DND-41 (cell line): Measurements from ENCODE around the gene DENND5B.
"Not testable (repeated sequence)": the region's sequence is repeated elsewhere in the genome, so short reads cannot be mapped to it uniquely, and the experiment has no call there.

Experiments used
- ATAC-seq: fragments of 200-7000 bp; cut with Tn5 transposase; 3 replicates; pipeline ENCODE4 v1.9.1; 2021; ENCODE audit warnings: low read depth; ENCODE audit not compliant: insufficient read depth
- DNase-seq: peaks from one replicate; pipeline ENCODE4 v3.0.0-alpha.2; 2020
- H2AFZ ChIP-seq: 2 replicates; pipeline ENCODE4 v1.6.0; 2012; ENCODE audit warnings: low read depth, low read length
- H3K27ac ChIP-seq: 2 replicates; pipeline ENCODE4 v1.5.1; 2012; ENCODE audit warnings: low read length, inconsistent platforms
- H3K27me3 ChIP-seq: fragments of 200-600 bp; sonication (generic); 2 replicates; pipeline ENCODE4 v1.6.0; 2012; ENCODE audit warnings: low read length, mild to moderate bottlenecking, inconsistent platforms; ENCODE audit not compliant: insufficient read depth, poor library complexity
- H3K36me3 ChIP-seq: 2 replicates; pipeline ENCODE4 v1.5.1; 2012; ENCODE audit warnings: low read length, inconsistent platforms; ENCODE audit not compliant: insufficient read depth
- H3K4me1 ChIP-seq: 2 replicates; pipeline ENCODE4 v1.5.1; 2012; ENCODE audit warnings: mild to moderate bottlenecking, low read length; ENCODE audit not compliant: insufficient read depth
- H3K4me2 ChIP-seq: 2 replicates; pipeline ENCODE4 v1.6.0; 2012; ENCODE audit warnings: mild to moderate bottlenecking, moderate library complexity, low read length, inconsistent platforms; ENCODE audit not compliant: insufficient read depth
- H3K4me3 ChIP-seq, 2 experiments: fragments of 200-600 bp in 1 of 2; shearing (Covaris generic) in 1 of 2; 2 replicates each; pipeline ENCODE4 v1.5.1; 2012 to 2016; ENCODE audit warnings: inconsistent platforms in 2 of 2, low read length in 2 of 2, mild to moderate bottlenecking in 2 of 2, low read depth in 1 of 2, moderate library complexity in 1 of 2
- H3K79me2 ChIP-seq: 2 replicates; pipeline ENCODE4 v1.6.0; 2012; ENCODE audit warnings: low read length, inconsistent platforms; ENCODE audit not compliant: insufficient read depth
- H3K9ac ChIP-seq: 2 replicates; pipeline ENCODE4 v1.6.0; 2012; ENCODE audit warnings: low read depth, mild to moderate bottlenecking, inconsistent platforms, low read length, moderate library complexity
- H3K9me3 ChIP-seq: 2 replicates; pipeline ENCODE4 v1.5.1; 2012; ENCODE audit warnings: low read length, moderate library complexity, mild to moderate bottlenecking, inconsistent platforms; ENCODE audit not compliant: insufficient read depth, severe bottlenecking
- H4K20me1 ChIP-seq: 2 replicates; pipeline ENCODE4 v1.6.0; 2012; ENCODE audit warnings: low read length; ENCODE audit not compliant: insufficient read depth
- CTCF ChIP-seq: IDR thresholded peaks from 2 replicates; pipeline ENCODE4 v1.5.1; 2012; ENCODE audit warnings: borderline replicate concordance, low read length, moderate library complexity, mild to moderate bottlenecking; ENCODE audit not compliant: poor library complexity, severe bottlenecking; ENCODE audit errors: extremely low read depth
- EZH2 ChIP-seq: IDR thresholded peaks from 3 replicates; pipeline ENCODE4 v1.6.1; 2012; ENCODE audit warnings: borderline replicate concordance, low read depth, mild to moderate bottlenecking, moderate library complexity, low read length, inconsistent platforms; ENCODE audit not compliant: severe bottlenecking

Gene DENND5B

GRCh38 chr12:31506515-31507306, 84.2 kb downstream of the DENND5B start:
- H3K27me3 ChIP-seq, result no peaks in the 10 kb centered on the region
- no peak for ATAC-seq
- no peak overlapping the region for H3K4me3 ChIP-seq
- no peak overlapping the region for H2AFZ ChIP-seq
- no peak overlapping the region for H3K27ac ChIP-seq
- no peaks in the 10 kb centered on the region for H3K36me3 ChIP-seq
- no peak overlapping the region for H3K4me2 ChIP-seq
- no peaks in the 10 kb centered on the region for H4K20me1 ChIP-seq
- no peaks in the 10 kb centered on the region for H3K79me2 ChIP-seq
- TF ChIP-seq EZH2, result no peak
- TF ChIP-seq CTCF, result no peak
- no peak for DNase-seq
- H3K4me1 ChIP-seq, result no peaks in the 10 kb centered on the region
- no peak overlapping the region for H3K9ac ChIP-seq
- no peaks in the 10 kb centered on the region for H3K9me3 ChIP-seq

- H3K4me3 ChIP-seq, result no peak overlapping the region
- H4K20me1 ChIP-seq, result no peaks in the 10 kb centered on the region
- no peak for TF ChIP-seq CTCF
- no peak for TF ChIP-seq EZH2
- no peaks in the 10 kb centered on the region for H3K36me3 ChIP-seq
- H2AFZ ChIP-seq, result no peak overlapping the region
- H3K9me3 ChIP-seq, result no peaks in the 10 kb centered on the region
- ATAC-seq (no peak), DNase-seq (no peak)
- H3K9ac ChIP-seq, result no peak overlapping the region
- no peak overlapping the region for H3K27ac ChIP-seq
- no peak overlapping the region for H3K4me2 ChIP-seq
- H3K27me3 ChIP-seq, result no peaks in the 10 kb centered on the region
- H3K79me2 ChIP-seq, result no peaks in the 10 kb centered on the region
- no peaks in the 10 kb centered on the region for H3K4me1 ChIP-seq
Observed at GRCh38 chr12:31504625-31505222, 86.2 kb downstream of the DENND5B start.

- not testable (repeated sequence) for H3K9ac ChIP-seq, H2AFZ ChIP-seq, H3K9me3 ChIP-seq, H3K27me3 ChIP-seq, H3K27ac ChIP-seq, ATAC-seq, H3K4me2 ChIP-seq, DNase-seq, H3K36me3 ChIP-seq, H4K20me1 ChIP-seq, H3K79me2 ChIP-seq, H3K4me3 ChIP-seq, H3K4me1 ChIP-seq
Observed at GRCh38 chr12:31501014-31501413, 89.9 kb downstream of the DENND5B start.

- DNase-seq, result no peak
- Histone ChIP-seq H3K27ac (no peak overlapping the region), H3K79me2 (no peaks in the 10 kb centered on the region)
Observed at GRCh38 chr12:31499567-31499966, 91.4 kb downstream of the DENND5B start.

More at GRCh38 chr12:31499567-31499966, 91.4 kb downstream of the DENND5B start:
- Histone ChIP-seq H3K9me3 (no peaks in the 10 kb centered on the region), H4K20me1 (no peaks in the 10 kb centered on the region), H2AFZ (no peak overlapping the region), H3K4me2 (no peak overlapping the region), H3K9ac (no peak overlapping the region), H3K4me3 (no peak overlapping the region), H3K4me1 (no peaks in the 10 kb centered on the region), H3K27me3 (peaks cover 3% of the 10 kb centered on the region), H3K36me3 (no peaks in the 10 kb centered on the region)
- TF ChIP-seq EZH2 (no peak), CTCF (no peak)
- no peak for ATAC-seq
